NCI-H774 (cell line): ENCODE data around the gene INTS15.
"Not testable (repeated sequence)": the region's sequence is repeated elsewhere in the genome, so short reads cannot be mapped to it uniquely, and the experiment has no call there.

Experiments
- DNase-seq: peaks from one replicate; lab custom pipeline; 2025; lab: John Stamatoyannopoulos, UW

Gene INTS15

GRCh38 chr7:6618621-6619020, 28.8 kb downstream of the INTS15 start:
- no peak for DNase-seq

- no peak for DNase-seq
Observed at GRCh38 chr7:6619961-6620360, 30.1 kb downstream of the INTS15 start.

- DNase-seq: no peak
Observed at GRCh38 chr7:6621195-6622133, 31.6 kb downstream of the INTS15 start.

GRCh38 chr7:6622134-6622710, 32.4 kb downstream of the INTS15 start:
- DNase-seq: no peak

GRCh38 chr7:6623589-6624245, 33.9 kb downstream of the INTS15 start:
- DNase-seq: no peak

GRCh38 chr7:6624246-6624611, 34.4 kb downstream of the INTS15 start:
- DNase-seq: no peak

- no peak for DNase-seq
Observed at GRCh38 chr7:6628045-6628444, 38.2 kb downstream of the INTS15 start.

GRCh38 chr7:6630007-6630849, 40.4 kb downstream of the INTS15 start:
- no peak for DNase-seq

GRCh38 chr7:6631605-6632004, 41.8 kb downstream of the INTS15 start:
- DNase-seq: no peak

GRCh38 chr7:6634021-6634420, 44.2 kb downstream of the INTS15 start:
- DNase-seq: no peak

- not testable (repeated sequence) for DNase-seq
Observed at GRCh38 chr7:6634971-6635370, 45.1 kb downstream of the INTS15 start.

GRCh38 chr7:6636741-6637543, 47.1 kb downstream of the INTS15 start, which contains the start of gene ZNF316:
ZNF316 (plus strand) TSS chr7:6637318; CDS start chr7:6642410, 5,092 bp downstream.
- peak; percentile 27 for DNase-seq

- DNase-seq: no peak
Observed at GRCh38 chr7:6637544-6638229, 47.9 kb downstream of the INTS15 start.

GRCh38 chr7:6639032-6639431, 49.2 kb downstream of the INTS15 start:
- DNase-seq: no peak

GRCh38 chr7:6639627-6640026, 49.8 kb downstream of the INTS15 start:
- DNase-seq: no peak

- no peak for DNase-seq
Observed at GRCh38 chr7:6640246-6640721, 50.5 kb downstream of the INTS15 start.

- DNase-seq: no peak
Observed at GRCh38 chr7:6641305-6642035, 51.6 kb downstream of the INTS15 start.

- DNase-seq: no peak
Observed at GRCh38 chr7:6642239-6642839, 52.5 kb downstream of the INTS15 start.
